Esophagus muscularis mucosa (tissue), 4 donors: ENCODE results near the gene ULK4.

Experiments
- EP300 ChIP-seq: sonication (generic); formaldehyde crosslinking; IDR thresholded peaks from one replicate; pipeline ENCODE4 v1.6.1; 2017; ENCODE audit warnings: antibody characterized with exemption
- POLR2A ChIP-seq: fragments of 450-650 bp; IDR thresholded peaks from one replicate; pipeline ENCODE4 v1.6.1; 2017; ENCODE audit warnings: antibody characterized with exemption, moderate library complexity, mild to moderate bottlenecking, low read depth
- POLR2AphosphoS5 ChIP-seq, 2 donors: sonication (generic); formaldehyde crosslinking; IDR thresholded peaks; one replicate each; pipeline ENCODE4 v1.6.1; 2017; ENCODE audit warnings: antibody characterized with exemption in 2 of 2
- TF ChIP-seq, protein P1 (sequence below), 3 experiments: fragments of 200-600 bp in 2 of 3; fragments of 450-650 bp in 1 of 3; sonication (generic) in 2 of 3; IDR thresholded peaks; one replicate each; pipeline ENCODE4 v1.5.1; 2017 to 2019; ENCODE audit warnings: antibody characterized with exemption in 3 of 3, mild to moderate bottlenecking in 2 of 3, moderate library complexity in 1 of 3

DNA sequence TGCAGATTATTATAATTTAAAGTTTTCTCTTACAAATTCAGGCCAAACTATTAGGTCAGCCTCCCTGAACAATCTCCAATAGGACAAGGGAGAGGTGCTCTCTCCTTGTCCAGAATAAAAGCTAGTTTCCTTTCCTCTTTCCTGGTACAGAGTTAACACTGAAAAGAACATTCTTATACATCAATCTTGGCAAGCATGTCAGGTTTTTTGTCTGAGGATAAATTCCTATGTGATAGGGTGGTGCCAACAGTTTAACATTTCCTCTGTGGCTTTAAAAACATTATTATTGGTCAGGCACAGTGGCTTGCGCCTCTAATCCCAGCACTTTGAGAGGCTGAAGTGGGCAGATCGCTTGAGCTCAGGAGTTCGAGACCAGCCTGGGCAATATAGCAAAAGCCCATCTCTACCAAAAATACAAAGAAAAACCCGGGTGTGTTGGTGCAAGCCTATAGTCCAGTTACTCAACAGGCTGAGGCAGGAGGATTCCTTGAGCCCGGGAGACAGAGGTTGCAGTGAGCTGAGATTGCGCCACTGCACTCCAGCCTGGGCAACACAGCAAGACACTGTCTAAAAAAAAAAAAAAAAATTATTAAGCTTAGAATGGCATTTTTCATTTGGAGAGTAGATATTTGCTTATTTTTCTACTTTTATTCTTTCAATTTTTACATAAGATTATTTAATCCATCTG, 13.7 kb upstream of the ULK4 start:
- TF ChIP-seq POLR2AphosphoS5 (IDR thresholded peaks at IDR 0.05): no peak
- TF ChIP-seq, protein P1, sequence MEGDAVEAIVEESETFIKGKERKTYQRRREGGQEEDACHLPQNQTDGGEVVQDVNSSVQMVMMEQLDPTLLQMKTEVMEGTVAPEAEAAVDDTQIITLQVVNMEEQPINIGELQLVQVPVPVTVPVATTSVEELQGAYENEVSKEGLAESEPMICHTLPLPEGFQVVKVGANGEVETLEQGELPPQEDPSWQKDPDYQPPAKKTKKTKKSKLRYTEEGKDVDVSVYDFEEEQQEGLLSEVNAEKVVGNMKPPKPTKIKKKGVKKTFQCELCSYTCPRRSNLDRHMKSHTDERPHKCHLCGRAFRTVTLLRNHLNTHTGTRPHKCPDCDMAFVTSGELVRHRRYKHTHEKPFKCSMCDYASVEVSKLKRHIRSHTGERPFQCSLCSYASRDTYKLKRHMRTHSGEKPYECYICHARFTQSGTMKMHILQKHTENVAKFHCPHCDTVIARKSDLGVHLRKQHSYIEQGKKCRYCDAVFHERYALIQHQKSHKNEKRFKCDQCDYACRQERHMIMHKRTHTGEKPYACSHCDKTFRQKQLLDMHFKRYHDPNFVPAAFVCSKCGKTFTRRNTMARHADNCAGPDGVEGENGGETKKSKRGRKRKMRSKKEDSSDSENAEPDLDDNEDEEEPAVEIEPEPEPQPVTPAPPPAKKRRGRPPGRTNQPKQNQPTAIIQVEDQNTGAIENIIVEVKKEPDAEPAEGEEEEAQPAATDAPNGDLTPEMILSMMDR (IDR thresholded peaks at IDR 0.05): no peak
- no peak for TF ChIP-seq POLR2A
- TF ChIP-seq EP300: no peak
